ENCODE measurements around the gene SDCCAG8. TPM values are rescaled to one million over a fixed set of nuclear protein-coding genes. Genes with fewer than 3 reads are reported as not detected.

Gene SDCCAG8
- total RNA-seq, 1 donor from 2014 or later, result 97.1 TPM

DNA sequence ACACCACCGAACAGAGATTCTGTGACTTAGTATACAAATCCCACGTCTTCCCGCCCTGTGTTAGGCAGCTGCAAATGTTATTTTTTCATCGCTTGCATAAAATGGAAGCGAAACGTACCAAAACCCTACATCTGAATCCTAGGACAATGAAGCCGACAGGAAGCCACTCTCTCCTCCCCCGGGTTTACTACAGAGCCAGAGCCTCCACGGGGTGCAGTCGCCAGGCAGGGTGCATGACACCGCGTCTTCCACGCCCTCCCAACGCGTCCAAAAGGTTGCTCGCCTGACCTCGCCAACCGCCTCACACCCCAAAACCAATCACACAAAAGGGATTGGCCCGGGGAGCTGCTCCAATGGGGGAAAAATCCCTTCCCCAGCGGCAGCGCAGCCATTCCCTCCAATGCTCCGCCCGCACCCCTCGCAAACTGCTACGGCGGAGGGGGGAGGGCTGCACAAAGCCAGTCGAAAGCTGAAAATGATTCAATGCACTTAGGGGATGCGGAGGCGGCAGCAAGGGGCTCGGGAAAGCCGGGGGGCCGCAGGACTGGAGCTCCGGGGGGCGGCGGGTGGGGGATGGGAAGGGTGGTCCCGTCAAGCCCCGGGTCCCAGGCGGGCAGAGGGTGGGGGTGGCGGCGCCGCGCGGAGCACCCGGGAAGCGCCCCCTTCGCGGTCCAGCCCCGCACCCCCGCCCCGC is 1.5 kb upstream of the SDCCAG8 start:
- intact Hi-C loops (cut with DNase I), result loop anchor here (10.0 kb wide), 1 partner anchor 50 kb away; no protein-coding TSS in a partner anchor
- H3K9me3 ChIP-seq, result no peaks in the 10 kb centered on the region
- peaks cover 3 to 16% of the 10 kb centered on the region in 2 donors for H3K4me1 ChIP-seq
- H3K27me3 ChIP-seq, result no peaks in the 10 kb centered on the region
- H3K36me3 ChIP-seq, result no peaks in the 10 kb centered on the region
- DNase-seq (ENCODE audit: low spot score in 2 of 2), result peak in 1 of 2 donors; percentile 78
- H3K4me3 ChIP-seq, result peak overlapping the region; percentile 84 to 99
- peak overlapping the region; percentile 97 to 99 for H3K27ac ChIP-seq
- TF ChIP-seq, protein P1, sequence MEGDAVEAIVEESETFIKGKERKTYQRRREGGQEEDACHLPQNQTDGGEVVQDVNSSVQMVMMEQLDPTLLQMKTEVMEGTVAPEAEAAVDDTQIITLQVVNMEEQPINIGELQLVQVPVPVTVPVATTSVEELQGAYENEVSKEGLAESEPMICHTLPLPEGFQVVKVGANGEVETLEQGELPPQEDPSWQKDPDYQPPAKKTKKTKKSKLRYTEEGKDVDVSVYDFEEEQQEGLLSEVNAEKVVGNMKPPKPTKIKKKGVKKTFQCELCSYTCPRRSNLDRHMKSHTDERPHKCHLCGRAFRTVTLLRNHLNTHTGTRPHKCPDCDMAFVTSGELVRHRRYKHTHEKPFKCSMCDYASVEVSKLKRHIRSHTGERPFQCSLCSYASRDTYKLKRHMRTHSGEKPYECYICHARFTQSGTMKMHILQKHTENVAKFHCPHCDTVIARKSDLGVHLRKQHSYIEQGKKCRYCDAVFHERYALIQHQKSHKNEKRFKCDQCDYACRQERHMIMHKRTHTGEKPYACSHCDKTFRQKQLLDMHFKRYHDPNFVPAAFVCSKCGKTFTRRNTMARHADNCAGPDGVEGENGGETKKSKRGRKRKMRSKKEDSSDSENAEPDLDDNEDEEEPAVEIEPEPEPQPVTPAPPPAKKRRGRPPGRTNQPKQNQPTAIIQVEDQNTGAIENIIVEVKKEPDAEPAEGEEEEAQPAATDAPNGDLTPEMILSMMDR (IDR thresholded peaks at IDR 0.05), result no peak

DNA sequence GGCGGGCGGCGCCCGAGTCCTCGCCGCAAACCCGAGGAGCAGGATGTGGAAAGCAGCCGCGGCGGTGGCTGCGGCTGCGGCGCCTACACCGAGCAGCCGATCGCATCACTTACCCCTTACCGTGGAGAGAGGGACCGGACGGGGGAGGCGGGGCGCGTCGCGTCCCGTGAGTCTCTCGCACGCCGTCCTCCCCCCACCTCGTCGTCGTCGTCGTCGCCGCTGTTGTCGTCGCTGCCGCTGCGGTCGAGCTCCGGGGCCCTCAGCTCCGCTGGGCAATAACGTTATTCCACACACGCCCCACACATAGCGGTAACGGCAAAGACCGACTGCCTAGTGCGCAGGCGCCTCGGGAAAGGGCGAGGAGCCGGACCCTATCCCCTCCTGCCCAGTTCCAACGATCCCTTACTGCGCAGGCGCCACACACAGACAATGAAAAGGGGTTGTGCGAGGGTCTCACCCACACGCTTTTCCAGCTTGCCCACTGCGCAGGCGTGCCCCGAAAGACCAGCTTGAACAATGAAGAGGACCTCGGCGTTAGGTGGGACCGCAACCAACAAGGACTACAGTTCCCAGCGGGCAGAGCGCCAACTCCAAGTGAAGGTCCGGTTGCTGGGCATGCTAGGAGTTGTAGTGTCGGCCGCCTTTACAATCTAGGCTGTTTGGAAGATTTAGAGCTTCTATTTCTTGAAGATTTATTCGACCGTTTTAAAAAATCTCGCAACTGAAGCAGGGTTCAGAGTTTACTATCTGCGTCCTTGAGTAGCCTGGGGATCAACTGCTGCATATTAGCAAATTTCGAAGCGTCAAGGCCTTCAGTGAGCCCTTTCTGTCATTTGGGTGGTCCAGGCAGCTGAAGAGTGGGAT is 682 bp upstream of the SDCCAG8 start, which contains the start of gene CEP170:
Gene CEP170 (minus strand): TSS at position 355 of the 864 bp plus-strand sequence. CDS start 30,001 bp downstream, outside the sequence.
- H3K36me3 ChIP-seq, result no peaks in the 10 kb centered on the region

DNA sequence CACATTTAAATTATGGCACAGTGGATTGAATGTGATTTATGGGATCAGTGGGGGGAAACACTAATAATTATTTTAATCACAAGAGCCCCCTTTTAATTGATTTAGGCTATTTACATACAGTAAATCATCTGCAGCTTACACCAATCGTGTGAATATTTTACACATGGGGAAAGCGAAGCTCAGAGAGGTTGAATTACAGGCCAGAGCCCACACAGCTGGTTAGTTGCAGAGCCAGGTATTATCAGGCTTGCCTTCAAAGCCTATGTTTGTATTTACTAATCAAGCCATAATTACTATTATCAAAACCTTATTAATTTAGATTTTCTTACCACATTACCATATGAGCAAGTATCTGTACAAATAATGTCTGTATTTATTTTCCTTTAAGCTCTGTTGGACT is 749 bp downstream of the SDCCAG8 start:
- DNase-seq (ENCODE audit: low spot score in 2 of 2), result no peak
- Histone ChIP-seq H3K4me3 (peak overlapping the region; percentile 84 to 99), H3K27ac (peak overlapping the region; percentile 97 to 99), H3K27me3 (no peaks in the 10 kb centered on the region), H3K4me1 (peaks cover 3 to 23% of the 10 kb centered on the region in 2 donors), H3K36me3 (no peaks in the 10 kb centered on the region), H3K9me3 (no peaks in the 10 kb centered on the region)
- TF ChIP-seq, protein P1 (IDR thresholded peaks at IDR 0.05), result no peak
- intact Hi-C loops (cut with DNase I), result loop anchor here (5.0 to 10.0 kb wide), 6 partner anchors 52 to 1716 kb away; partner anchors contain the start of genes ADSS2, AKT3 and DESI2

More for the DNA sequence above, 682 bp upstream of the SDCCAG8 start, which contains the start of gene CEP170:
- DNase-seq (ENCODE audit: low spot score in 2 of 2), result peak; percentile 72 to 95
- Histone ChIP-seq H3K4me3 (peak within 1 kb of the TSS; percentile 84 to 99), H3K9me3 (no peaks in the 10 kb centered on the region), H3K27ac (peak within 1 kb of the TSS; percentile 97 to 99), H3K27me3 (no peaks in the 10 kb centered on the region), H3K4me1 (peaks cover 3 to 16% of the 10 kb centered on the region in 2 donors)
- TF ChIP-seq, protein P1 (IDR thresholded peaks at IDR 0.05), result no peak
- intact Hi-C loops (cut with DNase I), result loop anchor here (5.0 to 10.0 kb wide), 6 partner anchors 50 to 1717 kb away; partner anchors contain the start of genes ADSS2, AKT3 and DESI2

DNA sequence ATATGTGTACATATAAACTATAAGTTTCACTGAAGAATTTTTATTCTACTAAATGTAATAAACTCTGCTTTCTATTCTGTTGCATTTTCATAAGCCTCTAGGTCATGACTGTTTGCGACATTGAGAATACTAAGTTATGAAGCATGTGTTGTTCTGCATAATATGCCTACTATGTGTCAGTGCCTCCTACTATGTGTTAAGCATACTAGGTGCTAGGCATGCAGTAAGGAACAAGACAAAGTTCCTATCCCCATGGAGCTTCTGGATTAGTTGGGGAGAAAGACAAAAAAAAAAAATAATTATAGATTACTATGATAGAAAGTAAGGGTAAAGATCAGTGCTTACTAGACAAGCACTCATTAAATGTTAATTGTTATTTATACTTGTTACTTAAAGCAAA is 1.3 kb downstream of the SDCCAG8 start:
- intact Hi-C loops (cut with DNase I), result loop anchor here (5.0 to 10.0 kb wide), 6 partner anchors 52 to 1715 kb away; partner anchors contain the start of genes ADSS2, AKT3 and DESI2

DNA sequence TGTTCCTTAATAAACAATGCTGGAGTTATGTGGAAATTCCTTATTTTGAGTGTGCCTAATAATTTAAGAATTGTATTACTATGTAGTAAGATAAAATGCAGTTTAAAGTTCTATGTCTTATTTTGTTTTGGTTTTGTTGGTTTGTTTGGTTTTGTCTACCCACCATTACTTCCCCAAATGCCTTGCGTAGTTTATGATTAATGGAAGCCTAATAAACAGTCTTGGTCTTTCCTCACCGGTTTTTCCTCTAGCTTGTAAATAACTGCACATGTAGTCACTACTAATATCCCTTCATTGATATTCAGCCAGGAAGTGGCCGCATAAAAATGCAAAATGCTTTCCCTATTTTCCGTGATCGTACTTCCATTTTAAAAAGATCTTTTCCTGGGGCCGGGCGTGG is 2.9 kb downstream of the SDCCAG8 start:
- Histone ChIP-seq H3K4me3 (no peak overlapping the region), H3K36me3 (no peaks in the 10 kb centered on the region), H3K4me1 (peaks cover under 1 to 18% of the 10 kb centered on the region in 2 donors), H3K27me3 (no peaks in the 10 kb centered on the region), H3K9me3 (no peaks in the 10 kb centered on the region), H3K27ac (no peak overlapping the region)
- intact Hi-C loops (cut with DNase I), result loop anchor here (5.0 to 10.0 kb wide), 6 partner anchors 54 to 1714 kb away; partner anchors contain the start of genes ADSS2, AKT3 and DESI2
- TF ChIP-seq, protein P1 (IDR thresholded peaks at IDR 0.05), result no peak
- no peak for DNase-seq (ENCODE audit: low spot score in 2 of 2)

More for the DNA sequence above, 1.3 kb downstream of the SDCCAG8 start:
- H3K4me3 ChIP-seq, result peak overlapping the region; percentile 84 to 99
- TF ChIP-seq, protein P1 (IDR thresholded peaks at IDR 0.05), result no peak
- no peaks in the 10 kb centered on the region for H3K27me3 ChIP-seq
- DNase-seq (ENCODE audit: low spot score in 2 of 2), result no peak
- H3K27ac ChIP-seq, result no peak overlapping the region
- H3K36me3 ChIP-seq, result no peaks in the 10 kb centered on the region
- H3K4me1 ChIP-seq, result peaks cover 3 to 18% of the 10 kb centered on the region in 2 donors
- H3K9me3 ChIP-seq, result no peaks in the 10 kb centered on the region
